Stimulated activated CD8-positive, alpha-beta memory T cell treated with anti-CD3 and anti-CD28 coated beads, Interleukin-15, amount 100 ng/mL, for 24 hours (primary cell): ENCODE results near the gene POU2F1.
"Not testable (repeated sequence)": the region's sequence is repeated elsewhere in the genome, so short reads cannot be mapped to it uniquely, and the experiment has no call there.

Experiments
- DNase-seq: peaks from one replicate; pipeline ENCODE4 v3.0.0-alpha.2; 2020; ENCODE audit warnings: low read depth

The POU2F1 gene

DNA sequence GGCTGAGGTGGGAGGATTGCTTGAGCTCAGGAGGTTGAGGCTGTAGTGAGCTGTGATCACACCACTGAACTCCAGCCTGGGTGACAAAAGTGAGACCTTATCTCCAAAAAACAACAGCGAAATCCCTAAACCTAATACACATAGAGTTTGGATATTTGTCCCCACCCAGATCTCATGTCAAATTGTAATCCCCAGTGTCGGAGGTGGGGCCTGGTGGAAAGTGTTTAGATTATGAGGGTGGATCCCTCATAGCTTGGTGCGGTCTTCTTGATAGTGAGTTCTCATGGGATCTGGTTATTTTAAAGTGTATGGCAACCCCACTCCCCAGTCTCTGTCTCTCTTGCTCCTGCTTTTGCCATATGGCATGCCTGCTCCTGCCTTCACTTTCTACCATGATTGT lies 94.0 kb downstream of the POU2F1 start:
- DNase-seq, result no peak

DNA sequence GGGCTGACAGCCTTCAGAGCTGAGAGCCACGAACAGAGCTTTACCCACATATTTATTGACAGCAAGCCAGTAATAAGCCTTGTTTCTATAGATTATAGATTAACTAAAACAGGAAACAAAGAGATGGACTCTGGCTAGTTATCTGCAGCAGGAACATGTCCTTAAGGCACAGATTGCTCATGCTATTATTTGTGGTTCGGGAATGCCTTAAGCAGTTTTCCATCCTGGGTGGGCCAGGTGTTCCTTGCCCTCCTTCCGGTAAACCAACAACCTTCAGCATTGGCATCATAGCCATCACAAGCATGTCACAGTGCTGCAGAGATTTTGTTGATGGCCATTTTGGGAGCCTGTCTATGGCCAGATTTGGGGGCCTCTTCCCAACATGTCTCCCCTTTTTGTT lies 96.8 kb downstream of the POU2F1 start:
- DNase-seq, result no peak

DNA sequence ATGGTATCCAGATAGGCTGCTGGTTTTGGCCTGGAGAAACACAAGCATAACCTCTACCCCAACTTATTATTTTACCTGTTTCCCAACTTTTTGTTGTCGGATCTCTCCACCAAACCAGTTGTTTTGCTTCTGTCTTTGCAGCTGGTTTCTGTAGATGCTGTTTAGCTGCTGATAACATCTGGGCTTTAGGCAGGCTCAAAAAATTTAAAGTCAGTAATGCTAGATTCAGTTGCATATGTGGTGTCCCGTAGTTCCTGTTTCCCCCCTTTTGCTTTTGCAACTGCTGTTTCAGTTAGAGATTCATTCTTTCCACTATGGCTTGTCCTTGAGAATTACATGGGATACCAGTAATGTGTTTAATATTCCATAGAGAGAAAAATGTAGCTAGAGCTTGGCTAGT lies 98.5 kb downstream of the POU2F1 start:
- DNase-seq, result not testable (repeated sequence)

DNA sequence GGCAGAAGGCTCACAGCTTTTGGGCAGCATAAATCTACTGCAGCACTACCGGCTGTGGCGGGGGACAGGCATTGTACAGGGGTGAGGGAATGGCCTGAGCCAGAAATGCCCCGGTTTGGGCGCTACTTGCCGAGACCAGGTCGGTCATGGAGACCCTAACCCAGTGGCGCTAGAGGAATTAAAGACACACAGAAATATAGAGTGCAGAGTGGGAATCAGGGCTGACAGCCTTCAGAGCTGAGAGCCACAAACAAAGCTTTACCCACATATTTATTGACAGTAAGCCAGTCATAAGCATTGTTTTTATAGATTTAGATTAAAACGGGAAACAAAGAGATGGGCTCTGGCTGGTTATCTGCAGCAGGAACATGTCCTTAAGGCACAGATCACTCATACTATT lies 101.8 kb downstream of the POU2F1 start:
- DNase-seq, result no peak

DNA sequence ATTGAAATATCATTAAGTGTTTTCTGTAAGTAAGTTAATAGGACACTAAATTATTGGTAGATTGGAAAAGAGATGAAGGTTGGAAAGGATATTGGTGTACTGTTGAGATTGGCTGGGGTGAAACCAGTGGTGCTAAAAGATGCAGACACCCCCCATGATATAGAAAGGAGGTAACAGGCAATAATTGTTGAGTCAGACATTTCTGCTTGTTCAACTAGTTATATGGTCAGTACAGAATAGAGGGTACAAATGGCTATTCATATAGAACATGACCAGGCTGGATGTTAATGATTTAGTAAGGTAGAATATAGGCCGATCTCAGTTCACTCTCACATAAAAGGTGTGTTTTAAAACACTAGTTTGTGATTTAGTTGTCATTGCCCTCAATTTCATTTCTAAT lies 104.5 kb downstream of the POU2F1 start:
- DNase-seq, result no peak

DNA sequence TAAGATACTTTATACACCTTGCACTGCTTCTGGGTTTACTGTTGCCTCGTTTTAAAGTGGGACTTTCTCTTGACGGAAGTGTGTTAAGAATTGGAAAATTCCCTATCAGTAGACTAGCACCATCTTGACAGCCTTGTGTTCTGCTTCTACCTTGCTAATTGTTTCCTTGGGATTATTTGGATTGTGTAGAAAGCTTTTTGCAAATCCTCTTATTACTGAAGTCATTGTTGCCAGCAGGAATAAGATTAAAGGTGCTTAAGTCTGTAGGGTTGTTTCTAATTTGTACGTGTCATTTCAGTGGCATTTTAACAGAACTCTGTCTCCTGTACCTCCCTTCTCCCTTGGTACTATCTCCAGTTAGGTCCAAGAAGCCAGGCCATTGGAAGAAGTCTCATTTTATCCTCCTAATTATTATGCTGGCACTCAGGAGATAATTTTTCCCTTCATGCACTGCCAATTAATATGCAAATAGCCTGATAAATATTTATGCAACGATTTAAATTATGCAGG lies 107.7 kb downstream of the POU2F1 start:
- DNase-seq, result no peak

DNA sequence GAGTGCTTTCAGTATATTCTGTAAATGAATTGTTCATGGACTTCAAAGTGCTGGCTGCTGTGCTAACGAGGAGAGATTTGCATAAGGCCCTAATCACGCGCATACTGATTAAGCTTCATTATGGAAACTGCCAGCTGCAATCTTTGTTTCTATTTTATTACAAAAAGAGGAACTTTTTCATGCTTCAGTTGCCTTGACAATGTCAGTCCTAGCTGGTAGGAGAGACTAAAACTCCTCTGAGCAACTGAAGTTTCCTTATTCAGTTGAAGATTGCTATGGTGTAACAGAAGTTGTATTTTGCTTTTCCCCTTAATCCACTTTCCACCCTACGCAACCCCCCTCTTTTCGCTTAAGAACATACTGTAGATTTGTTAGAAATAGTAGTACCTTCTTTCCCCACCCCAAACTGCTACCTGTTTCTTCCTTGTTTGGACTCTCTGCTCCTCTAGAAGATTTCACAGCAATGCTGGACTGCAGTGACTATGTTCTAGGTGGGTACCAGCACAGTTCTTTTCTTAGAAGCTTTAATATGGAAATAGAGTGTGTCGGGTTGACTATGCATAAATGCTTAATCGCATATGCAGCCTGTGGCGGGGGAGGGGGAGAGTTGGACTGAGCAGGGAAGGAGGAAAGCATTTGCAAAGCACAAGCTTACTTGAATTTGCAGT lies 108.3 kb downstream of the POU2F1 start:
- DNase-seq, result no peak

DNA sequence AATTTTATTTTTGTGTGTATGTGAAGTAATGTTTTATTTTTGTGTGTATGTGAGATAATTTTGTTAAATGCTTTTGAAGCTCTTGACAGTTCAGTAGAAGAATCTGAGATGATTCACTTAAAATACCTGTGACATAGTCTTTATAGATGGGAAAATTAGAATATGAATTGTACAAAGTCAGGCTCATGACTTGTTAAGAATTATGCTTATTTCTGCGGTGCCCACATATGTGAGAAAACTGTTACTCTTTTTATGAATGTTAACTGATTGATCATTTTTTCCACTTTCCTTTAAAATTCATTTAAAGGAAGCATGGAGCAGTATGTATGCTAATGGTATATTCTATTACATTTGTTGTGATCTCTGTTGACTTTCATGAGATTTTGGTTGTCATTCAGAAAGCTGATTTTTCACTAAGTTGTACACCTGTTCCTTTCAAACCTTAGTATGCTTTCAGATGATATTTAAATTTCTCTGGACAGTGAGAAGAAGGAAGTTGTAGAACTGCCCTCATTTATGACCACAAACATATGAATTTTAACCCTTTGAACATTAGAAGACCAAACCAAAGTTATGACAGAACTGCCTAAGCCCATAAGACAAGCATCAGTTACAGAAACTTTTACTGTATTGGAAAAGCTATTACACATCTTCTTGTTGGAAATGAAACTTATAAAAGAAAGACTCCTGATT lies 110.1 kb downstream of the POU2F1 start:
- no peak for DNase-seq

DNA sequence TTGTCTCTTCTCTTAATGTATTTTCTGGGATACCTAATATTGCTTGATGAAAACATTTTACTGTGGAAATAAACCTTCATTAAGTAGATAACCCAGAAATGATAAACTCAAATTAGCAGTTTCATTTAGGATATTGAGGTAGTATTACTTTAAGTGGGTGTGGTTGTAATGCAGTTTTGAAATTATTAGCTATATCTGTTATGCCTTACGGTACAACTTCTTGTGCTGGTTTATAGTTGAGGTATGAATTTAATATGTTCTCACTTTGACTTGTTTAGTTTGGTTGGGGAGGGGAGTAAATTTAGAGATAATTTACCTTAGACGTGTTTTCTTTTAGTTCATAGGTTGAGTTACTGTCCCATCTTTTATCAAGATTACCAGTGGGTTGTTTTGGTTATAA lies 111.0 kb downstream of the POU2F1 start:
- DNase-seq, result no peak

DNA sequence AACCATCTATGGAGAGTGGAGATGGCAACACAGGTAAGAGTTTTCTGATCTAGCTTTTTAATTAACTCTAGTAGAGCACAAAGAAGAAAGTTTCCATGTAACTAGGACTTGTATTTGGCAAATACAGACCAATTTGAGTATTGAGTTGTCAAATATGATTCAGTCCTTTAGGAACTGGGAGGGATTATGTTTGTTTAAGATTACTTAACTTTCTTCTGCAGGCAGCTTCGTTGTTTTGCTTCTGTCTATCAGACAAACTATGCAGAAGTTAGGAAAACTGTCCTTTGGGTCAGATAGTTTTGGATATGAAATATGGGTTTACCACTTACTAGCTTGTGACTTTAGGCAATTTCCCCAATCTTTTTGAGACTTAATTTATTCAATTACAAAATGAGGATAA lies 111.8 kb downstream of the POU2F1 start:
- no peak for DNase-seq

DNA sequence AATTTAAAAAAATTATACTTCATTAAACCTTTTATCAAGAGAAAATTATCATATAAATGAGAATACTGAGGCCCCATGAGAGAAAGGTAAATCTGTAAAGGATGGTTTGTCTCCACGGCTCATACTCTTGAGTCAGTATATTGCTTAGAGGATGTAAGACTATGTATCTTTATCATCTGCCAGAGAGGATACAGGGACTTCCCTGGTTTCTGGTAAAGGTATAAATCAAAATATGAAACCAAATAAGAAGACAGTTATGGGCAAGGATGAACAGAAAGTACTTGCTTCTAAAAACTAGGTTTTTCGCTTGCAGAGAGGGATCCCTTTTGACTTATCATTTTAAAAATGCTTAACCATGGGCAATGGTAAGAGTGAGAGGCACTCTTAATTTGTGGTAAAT lies 112.4 kb downstream of the POU2F1 start:
- no peak for DNase-seq

DNA sequence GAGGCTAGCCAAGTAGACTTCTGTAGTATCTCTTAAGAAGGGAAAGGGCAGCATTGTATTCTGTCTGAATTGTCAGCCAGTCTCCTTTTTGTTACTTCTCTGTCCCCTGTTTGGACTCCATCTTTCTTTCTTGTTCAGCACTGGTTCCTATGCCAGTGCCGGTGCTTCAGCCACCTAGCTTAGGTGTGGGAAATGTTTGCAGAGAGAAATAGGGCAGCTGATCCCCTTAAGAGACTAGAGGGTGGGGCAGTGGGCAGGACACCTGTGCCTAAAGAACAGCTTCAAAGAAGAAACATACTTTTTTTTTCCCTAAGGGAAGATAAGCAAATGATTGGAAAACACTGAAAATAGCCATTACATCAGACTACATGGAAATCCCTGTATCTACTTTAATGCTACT lies 113.0 kb downstream of the POU2F1 start:
- DNase-seq, result no peak

DNA sequence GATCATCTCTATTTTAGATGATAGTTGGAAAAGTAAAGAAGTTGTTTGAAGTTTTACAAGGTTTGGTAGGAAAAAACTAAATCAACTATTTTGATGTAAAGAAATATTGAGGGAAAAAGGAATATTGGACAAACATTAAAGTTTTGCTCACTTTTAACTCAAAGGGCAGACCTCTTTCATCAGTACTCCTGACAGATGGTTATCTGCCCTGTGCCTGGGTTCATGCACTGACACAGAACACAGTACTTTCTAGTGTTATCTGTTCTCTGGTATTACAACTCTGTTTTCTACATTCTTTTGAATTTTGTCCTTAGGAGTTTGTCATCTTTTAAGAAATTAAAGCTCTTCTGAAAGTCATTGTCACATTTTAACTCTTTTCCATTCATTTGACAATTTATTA lies 118.7 kb downstream of the POU2F1 start:
- DNase-seq, result no peak

DNA sequence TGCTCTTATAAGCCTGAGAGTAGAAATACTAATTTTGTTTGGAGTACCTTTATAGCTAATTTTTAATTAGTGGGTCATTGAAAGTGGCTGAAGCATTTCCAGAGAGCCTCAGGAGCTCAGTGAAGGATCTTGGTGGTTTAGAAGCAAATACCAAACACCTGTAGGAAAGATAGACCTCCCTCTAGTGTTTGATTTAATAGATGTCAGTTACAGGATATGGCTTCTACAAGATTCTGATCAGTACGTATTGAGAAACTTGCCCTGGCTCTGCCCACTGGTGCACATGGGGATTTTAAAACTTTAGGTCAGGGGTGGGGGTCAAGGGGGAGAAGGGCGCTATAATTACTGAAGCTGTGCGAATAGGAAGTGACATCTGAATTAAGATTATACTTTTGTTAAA lies 122.2 kb downstream of the POU2F1 start:
- DNase-seq, result no peak

DNA sequence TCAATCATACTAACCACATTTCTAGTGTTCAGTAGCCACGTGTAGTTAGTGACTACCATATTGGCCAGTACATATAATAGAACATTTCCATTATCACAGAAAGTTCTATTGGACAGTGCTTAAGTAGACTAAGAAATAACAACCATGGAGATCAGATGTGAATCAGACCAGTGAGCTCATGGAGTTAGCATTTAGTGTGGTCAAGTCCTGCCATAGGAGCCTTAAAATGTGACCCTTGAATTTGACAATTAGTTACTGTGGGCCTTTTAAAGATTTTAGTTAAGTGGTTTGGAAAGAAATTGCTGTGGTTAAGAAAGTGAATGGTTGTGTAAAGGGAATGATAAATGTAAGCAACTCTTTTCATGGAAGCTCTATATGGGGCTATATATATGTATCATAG lies 123.4 kb downstream of the POU2F1 start:
- no peak for DNase-seq

DNA sequence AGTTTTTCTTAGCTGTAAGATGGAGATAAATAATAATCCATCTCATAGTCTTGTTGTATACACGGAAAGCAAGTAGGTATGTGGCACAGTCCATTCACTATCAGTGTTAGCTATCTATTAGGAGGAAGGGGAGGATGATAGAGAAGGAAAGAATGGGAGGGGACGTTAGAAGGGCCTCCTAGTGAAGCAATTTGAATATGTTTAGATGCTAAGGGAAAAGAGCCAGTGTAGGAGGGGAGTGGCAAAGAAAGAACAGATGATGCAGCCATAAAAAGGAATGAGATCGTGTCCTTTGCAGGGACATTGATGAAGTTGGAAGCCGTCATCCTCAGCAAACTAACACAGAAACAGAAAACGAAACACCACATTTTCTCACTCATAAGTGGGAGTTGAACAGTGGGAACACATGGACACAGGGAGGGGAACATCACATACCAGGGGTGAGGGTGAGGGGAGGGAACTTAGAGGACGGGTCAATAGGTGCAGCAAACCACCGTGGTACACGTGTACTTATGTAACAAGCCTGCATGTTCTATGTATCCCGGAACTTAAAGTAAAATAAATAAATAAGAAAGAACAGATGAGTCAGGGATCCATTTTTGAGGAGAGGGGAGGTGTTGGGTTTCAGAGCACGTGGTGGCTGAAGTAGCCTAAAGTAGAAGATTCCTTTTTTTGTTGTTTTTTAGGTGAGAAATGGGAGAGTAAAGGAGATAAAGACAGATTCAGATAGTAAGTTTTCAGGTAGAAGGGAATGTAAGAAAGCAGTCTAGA lies 124.1 kb downstream of the POU2F1 start:
- DNase-seq, result no peak

DNA sequence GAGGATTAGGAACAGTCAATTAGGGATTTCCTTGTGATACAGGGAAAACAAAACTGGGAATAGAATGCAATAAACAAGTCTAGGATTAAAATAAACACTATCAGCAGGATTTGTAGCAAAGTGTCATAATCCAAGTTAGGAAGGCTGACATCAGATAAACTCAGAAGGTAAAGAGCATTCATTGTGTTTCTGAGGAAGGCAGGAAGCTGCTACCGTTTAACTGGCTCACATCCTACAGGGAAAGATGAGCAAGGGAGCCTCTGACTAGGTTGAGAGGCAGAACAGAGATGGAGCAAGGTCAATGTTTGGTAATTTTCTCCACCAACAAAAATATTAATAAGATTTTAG lies 124.7 kb downstream of the POU2F1 start:
- DNase-seq, result no peak

DNA sequence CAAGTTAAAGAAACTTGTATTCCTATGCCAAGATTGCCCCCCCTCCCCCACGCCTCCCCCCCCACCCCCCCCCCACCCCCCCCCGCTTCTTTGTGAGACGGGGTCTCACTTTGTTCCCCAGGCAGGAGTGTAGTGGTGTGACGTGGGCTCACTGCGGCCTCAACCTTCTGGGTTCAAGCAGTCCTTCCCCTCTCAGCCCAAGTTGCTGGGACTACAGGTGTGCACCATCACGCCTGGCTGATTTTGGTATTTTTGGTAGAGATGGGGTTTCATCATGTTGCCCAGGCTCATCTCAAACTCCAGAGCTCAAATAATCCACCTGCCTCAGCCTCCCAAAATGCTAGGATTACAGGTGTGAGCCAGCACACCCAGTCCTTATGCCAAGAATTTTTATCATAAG lies 136.6 kb downstream of the POU2F1 start:
- DNase-seq, result no peak

DNA sequence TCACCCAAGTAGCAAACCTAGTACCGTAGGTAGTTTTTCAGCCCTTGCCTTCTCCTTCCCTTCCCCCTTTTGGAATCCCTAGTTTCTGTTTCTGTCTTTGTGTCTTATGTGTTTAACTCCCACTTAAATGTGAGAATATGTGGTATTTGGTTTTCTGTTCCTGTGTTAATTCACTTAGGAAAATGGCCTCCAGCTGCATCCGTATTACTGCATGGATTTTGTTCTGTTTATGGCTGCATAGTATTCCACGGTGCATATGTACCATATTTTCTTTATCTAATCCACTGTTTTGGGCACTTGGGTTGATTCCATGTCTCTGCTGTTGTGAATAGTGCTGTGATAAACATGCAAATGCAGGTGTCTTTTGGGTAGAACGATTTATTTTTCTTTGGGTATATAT lies 138.6 kb downstream of the POU2F1 start:
- no peak for DNase-seq

DNA sequence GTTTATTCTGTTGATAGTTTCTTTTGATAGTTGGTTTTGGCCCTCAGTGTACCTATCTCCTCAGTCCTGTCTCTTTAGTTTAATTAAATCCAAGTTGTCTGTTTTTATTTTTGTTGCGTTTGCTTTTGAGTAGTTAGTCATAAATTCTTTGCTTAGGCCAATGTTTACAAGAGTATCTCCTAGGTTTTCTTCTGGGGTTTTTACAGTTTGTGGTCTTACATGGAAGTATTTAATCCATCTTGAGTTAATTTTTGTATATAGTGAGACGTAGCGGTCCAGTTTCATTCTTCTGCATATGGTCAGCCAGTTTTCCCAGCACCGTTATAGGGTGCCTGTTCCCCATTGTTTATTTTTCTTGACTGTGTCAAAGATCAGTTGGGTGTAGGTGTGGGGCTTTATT lies 139.4 kb downstream of the POU2F1 start:
- no peak for DNase-seq

DNA sequence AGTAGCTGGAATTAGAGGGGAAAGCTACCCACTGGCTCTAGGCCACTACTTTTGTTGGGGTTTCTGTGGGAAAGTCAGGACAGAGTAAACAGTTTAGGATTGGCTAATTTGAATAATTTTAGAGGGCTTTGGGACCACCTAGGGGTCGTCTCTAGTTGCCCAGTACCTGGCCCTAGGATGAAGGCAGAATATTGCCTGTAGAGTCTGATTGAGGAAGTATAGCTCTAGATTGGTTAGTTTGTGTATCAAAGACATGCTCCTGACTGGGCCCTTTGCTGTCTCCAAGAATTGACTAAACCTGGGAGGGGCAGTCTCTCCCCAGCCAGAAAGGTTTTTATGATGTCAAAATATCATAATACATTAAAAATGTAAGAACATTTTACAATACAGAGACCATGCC lies 142.0 kb downstream of the POU2F1 start:
- DNase-seq, result no peak

DNA sequence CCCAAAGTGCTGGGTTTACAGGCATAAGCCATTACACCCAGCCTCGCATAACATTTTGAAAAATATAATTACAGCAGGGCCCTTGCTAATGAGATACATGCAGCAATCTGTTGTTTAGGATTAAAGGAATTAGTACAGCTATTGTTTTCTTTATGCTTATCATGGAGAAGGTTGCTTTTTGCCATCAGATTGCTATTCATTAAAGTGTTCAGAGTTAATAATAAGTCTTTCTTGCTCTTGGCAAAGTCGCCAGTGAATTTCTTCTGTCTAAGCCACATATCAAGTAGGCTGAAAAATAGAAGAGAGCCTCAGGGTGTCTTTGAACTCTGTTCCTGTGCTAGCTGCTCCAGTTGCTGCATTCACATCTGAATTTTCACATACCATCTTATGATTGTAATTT lies 144.1 kb downstream of the POU2F1 start:
- no peak for DNase-seq

DNA sequence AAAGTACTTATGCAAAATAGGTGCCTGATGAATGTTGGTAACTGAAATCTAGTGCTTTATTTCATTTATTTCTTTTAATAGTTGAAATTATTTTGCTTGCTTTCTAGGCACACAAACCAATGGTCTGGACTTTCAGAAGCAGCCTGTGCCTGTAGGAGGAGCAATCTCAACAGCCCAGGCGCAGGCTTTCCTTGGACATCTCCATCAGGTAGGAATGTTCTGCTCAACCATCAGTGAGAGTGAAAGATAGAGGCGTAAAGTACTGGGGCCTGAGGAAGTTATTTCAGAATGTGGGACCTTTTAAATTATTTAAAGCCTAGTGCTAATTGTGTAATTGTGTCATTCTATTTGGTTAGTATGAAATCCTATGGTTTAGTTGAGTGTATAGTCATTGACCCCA lies 144.7 kb downstream of the POU2F1 start:
- DNase-seq, result no peak
